K562 (cell line): ENCODE results near the gene SCNN1A. TPM values are rescaled to one million over a fixed set of nuclear protein-coding genes. Genes with fewer than 3 reads are reported as not detected.
A peak's percentile ranks its signal among the peaks of the same experiment; 100 is the strongest.

ENCODE experiments used
- ATAC-seq: fragments of 200-7000 bp; cut with Tn5 transposase; 3 replicates; pipeline ENCODE4 v1.9.1; 2020; ENCODE audit warnings: moderate library complexity
- BruUV-seq: library from RNA; stranded (reverse); fragments of 400-500 nt; replicated peaks from 2 replicates; lab custom pipeline; 2021; lab: Mats Ljungman, UMichigan
- CTCF ChIA-PET: fragments of 300-600 bp; formaldehyde crosslinking; extraction: SDS; loops from one replicate; lab custom pipeline; 2021; ENCODE audit warnings: low intra/inter-chr PET ratio; lab: Yijun Ruan, JAX
- POLR2A ChIA-PET: fragments of 300-600, 350-650 bp; sonication (Branson Sonifier 250); formaldehyde crosslinking; extraction: SDS; loops from one replicate; lab custom pipeline; 2021; ENCODE audit warnings: antibody characterized with exemption, inconsistent platforms; lab: Yijun Ruan, JAX
- DNase-seq, 4 experiments: peaks; one replicate each; pipeline versions ENCODE4 v3.0.0 to v3.0.0-alpha.2; 2011 to 2018; ENCODE audit warnings: low spot score in 3 of 4, mixed read lengths in 3 of 4; ENCODE audit errors: extremely low read depth in 1 of 4
- FAIRE-seq: peaks from 2 replicates; lab custom pipeline; 2011; peaks lifted over from hg19 to GRCh38; lab: Jason Lieb, UNC
- H2AFZ ChIP-seq: 2 replicates; pipeline ENCODE4 v1.6.0; 2011; ENCODE audit warnings: low read depth, low read length, control low read depth, inconsistent platforms
- H3K27ac ChIP-seq: fragments of 200-600 bp; 3 replicates; pipeline ENCODE4 v1.8.0; 2011; ENCODE audit warnings: low read depth, mild to moderate bottlenecking, control low read depth, inconsistent platforms, low read length, moderate library complexity, mixed read lengths; ENCODE audit errors: extremely low read depth
- H3K27me3 ChIP-seq, 2 experiments: fragments of 300-600 bp in 1 of 2; 2 replicates in 1 of 2; 3 replicates in 1 of 2; pipeline versions ENCODE4 v1.6.0 to v1.8.0; 2011; ENCODE audit warnings: inconsistent platforms in 2 of 2, low read length in 2 of 2, mild to moderate bottlenecking in 1 of 2, mixed read lengths in 1 of 2, moderate library complexity in 1 of 2; ENCODE audit not compliant: control insufficient read depth in 2 of 2, insufficient read depth in 2 of 2
- H3K36me3 ChIP-seq: fragments of 300-600 bp; 3 replicates; pipeline ENCODE4 v1.8.0; 2011; ENCODE audit warnings: mild to moderate bottlenecking, low read length, inconsistent platforms; ENCODE audit not compliant: control insufficient read depth, insufficient read depth
- H3K4me1 ChIP-seq, 2 experiments: fragments of 200-600 bp in 1 of 2; replicated peaks in 1 of 2; 2 replicates in 1 of 2; 3 replicates in 1 of 2; pipeline versions ENCODE4 v1.5.1 to v1.8.0; 2011; ENCODE audit warnings: inconsistent platforms in 2 of 2, low read length in 2 of 2, mild to moderate bottlenecking in 1 of 2, mixed read lengths in 1 of 2, moderate library complexity in 1 of 2; ENCODE audit not compliant: control insufficient read depth in 2 of 2, insufficient read depth in 2 of 2
- H3K4me2 ChIP-seq: 2 replicates; pipeline ENCODE4 v1.6.1; 2011; ENCODE audit warnings: low read length, control low read depth, inconsistent platforms, mixed read lengths; ENCODE audit not compliant: insufficient read depth
- H3K4me3 ChIP-seq: fragments of 200-600 bp; sonication (generic), shearing (Covaris generic); 2 replicates; pipeline ENCODE4 v1.5.1; 2016; ENCODE audit warnings: control low read depth, inconsistent platforms
- H3K79me2 ChIP-seq: fragments of 200-600 bp; 3 replicates; pipeline ENCODE4 v1.8.0; 2011; ENCODE audit warnings: low read length, inconsistent platforms; ENCODE audit not compliant: control insufficient read depth, insufficient read depth
- H3K9ac ChIP-seq, 2 experiments: 2 replicates each; pipeline versions ENCODE4 v1.6.0 to v1.6.1; 2011; ENCODE audit warnings: low read depth in 2 of 2, low read length in 2 of 2, control low read depth in 1 of 2, inconsistent platforms in 1 of 2, mild to moderate bottlenecking in 1 of 2, mixed read lengths in 1 of 2; ENCODE audit not compliant: insufficient read depth in 1 of 2
- H3K9me1 ChIP-seq: one replicate; pipeline ENCODE4 v1.6.0; 2011; ENCODE audit warnings: inconsistent platforms, mild to moderate bottlenecking, low read length, moderate library complexity; ENCODE audit not compliant: control insufficient read depth, insufficient read depth
- H3K9me3 ChIP-seq: replicated peaks from 2 replicates; pipeline ENCODE4 v1.5.1; 2011; ENCODE audit warnings: low read depth, low read length, inconsistent platforms; ENCODE audit not compliant: control insufficient read depth, insufficient read depth
- H4K20me1 ChIP-seq: replicated peaks from 2 replicates; pipeline ENCODE4 v1.6.1; 2011; ENCODE audit warnings: low read length, inconsistent platforms, mixed read lengths; ENCODE audit not compliant: control insufficient read depth, insufficient read depth
- BCOR ChIP-seq: fragments of 450-650 bp; IDR thresholded peaks from 2 replicates; pipeline ENCODE4 v1.6.1; 2016
- DDX20 ChIP-seq: fragments of 450-650 bp; IDR thresholded peaks from 2 replicates; pipeline ENCODE4 v1.6.1; 2016; ENCODE audit warnings: missing genetic modification characterization, low read depth, mild to moderate bottlenecking, missing compliant biosample characterization, moderate library complexity
- ESRRA ChIP-seq: fragments of 450-650 bp; IDR thresholded peaks from 2 replicates; pipeline ENCODE4 v1.6.1; 2014; ENCODE audit warnings: low read depth, mild to moderate bottlenecking, moderate library complexity, borderline replicate concordance
- FOXK2 ChIP-seq, 2 experiments: fragments of 450-650 bp; IDR thresholded peaks in 1 of 2; conservative IDR thresholded peaks in 1 of 2; 2 replicates each; pipeline ENCODE4 v1.6.1; 2016; ENCODE audit warnings: low read depth in 2 of 2, mild to moderate bottlenecking in 1 of 2
- HSF4 ChIP-seq: fragments of 250-450 bp; sonication (Bioruptor Pico); IDR thresholded peaks from 2 replicates; pipeline ENCODE4 v2.1.2; 2022; ENCODE audit warnings: mild to moderate bottlenecking, moderate library complexity, borderline replicate concordance
- KLF13 ChIP-seq: fragments of 450-650 bp; IDR thresholded peaks from 2 replicates; pipeline ENCODE4 v1.6.1; 2016; ENCODE audit warnings: missing genetic modification characterization, low read depth, mild to moderate bottlenecking, missing compliant biosample characterization, moderate library complexity, borderline replicate concordance
- MAFK ChIP-seq: IDR thresholded peaks from 2 replicates; pipeline ENCODE4 v1.6.1; 2011; ENCODE audit warnings: low read length, improper control_type of control experiment
- MCM3 ChIP-seq: fragments of 450-650 bp; IDR thresholded peaks from 2 replicates; pipeline ENCODE4 v1.6.1; 2016
- RBM25 ChIP-seq: fragments of 200-400 bp; formaldehyde crosslinking; IDR thresholded peaks from 2 replicates; pipeline ENCODE4 v1.6.1; 2018; ENCODE audit warnings: low read length, low read depth, moderate library complexity; ENCODE audit not compliant: severe bottlenecking
- SAFB ChIP-seq: fragments of 200-400 bp; formaldehyde crosslinking; IDR thresholded peaks from 2 replicates; pipeline ENCODE4 v1.6.1; 2017; ENCODE audit warnings: low read depth, low read length, borderline replicate concordance
- SP1 ChIP-seq: sonication (generic); formaldehyde crosslinking; IDR thresholded peaks from 2 replicates; pipeline ENCODE4 v1.8.1; 2022; ENCODE audit warnings: mild to moderate bottlenecking, missing genetic modification reagents
- ZNF586 ChIP-seq: fragments of 450-650 bp; formaldehyde crosslinking; conservative IDR thresholded peaks from 2 replicates; pipeline ENCODE4 v1.4.0; 2020; ENCODE audit warnings: mild to moderate bottlenecking, moderate library complexity
- WGBS: fragments of 100-300 bp; shearing (Covaris generic); methylation state at CpG from one replicate; pipeline ENCODE4 v1.1.6; 2016; ENCODE audit warnings: low coverage, mixed read lengths; ENCODE audit not compliant: insufficient coverage; ENCODE audit errors: missing lambda C conversion rate; 5-methylcytosine and 5-hydroxymethylcytosine counted together
- in situ Hi-C: fragments of 300-500 bp; cut with MboI; formaldehyde crosslinking; loops from 4 replicates; pipeline ENCODE4 v1.15.0; 2018; ENCODE audit warnings: inconsistent platforms, mixed read lengths
- intact Hi-C: fragments of 100-400 bp; cut with micrococcal nuclease; formaldehyde crosslinking; loops from 2 replicates; pipeline ENCODE4 v1.14.2; 2022
- polyA plus RNA-seq, 8 experiments: library from polyadenylated mRNA; depleted of rRNA in 4 of 8; stranded (reverse) in 5 of 8; unstranded in 3 of 8; fragments of >200 nt; fragmentation: Nextera tagmentation in 2 of 8; fragmentation: Illumina TruSeq in 1 of 8; extraction: Ambion mirVana in 2 of 8; extraction: Trizol in 1 of 8; gene quantifications; 2 replicates each; pipeline versions ENCODE4 v1.2.1 to v1.2.3, GENCODE V29; 2011 to 2014; ENCODE audit warnings: inconsistent platforms in 1 of 8, missing spikeins in 1 of 8
- total RNA-seq, 7 experiments: library from RNA; depleted of rRNA in 6 of 7; stranded (reverse); fragments of >200 nt in 6 of 7; fragmentation: Illumina TruSeq in 2 of 7; extraction: Trizol in 2 of 7; gene quantifications; 2 replicates each; pipeline versions ENCODE4 v1.2.1 to v1.2.3, GENCODE V29; 2011 to 2021; ENCODE audit warnings: low replicate concordance in 1 of 7
- TF ChIP-seq, protein P1 (sequence below), 2 experiments: fragments of 450-650 bp in 1 of 2; sonication (generic) in 1 of 2; formaldehyde crosslinking in 1 of 2; IDR thresholded peaks in 1 of 2; conservative IDR thresholded peaks in 1 of 2; 2 replicates each; pipeline versions ENCODE4 v1.6.1 to v1.8.1; 2016 to 2023; ENCODE audit warnings: mild to moderate bottlenecking in 2 of 2, moderate library complexity in 2 of 2, inconsistent platforms in 1 of 2, missing genetic modification reagents in 1 of 2

SCNN1A gene
- total and polyA plus RNA-seq, 9 of the 15 experiments (the other 6 are each of a cell fraction or from before 2014, with no cell fraction given), result 0.15 to 0.49 (median 0.32) TPM; not detected in 5

DNA sequence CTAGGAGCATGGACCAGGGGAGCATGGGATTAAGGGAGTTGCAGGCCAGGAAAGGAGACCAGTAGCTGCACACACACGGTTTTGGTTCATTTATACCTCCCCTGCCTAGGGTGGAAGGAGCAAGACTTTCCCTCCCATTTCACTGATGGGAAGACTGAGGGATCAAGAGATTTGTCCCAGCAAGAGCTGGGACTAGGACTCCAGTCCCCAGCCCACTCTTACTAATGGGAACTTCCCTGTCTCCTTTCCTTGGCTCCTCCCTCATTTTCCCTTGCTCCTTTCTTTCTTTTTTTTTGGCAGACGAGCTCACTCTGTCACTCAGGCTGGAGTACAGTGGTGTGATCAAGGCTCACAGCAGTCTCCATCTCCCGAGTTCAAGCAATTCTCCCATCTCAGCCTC, 13.0 kb downstream of the SCNN1A start:
- no peaks in the 10 kb centered on the region for H3K27me3 ChIP-seq
- DNase-seq (no peak), ATAC-seq (no peak), FAIRE-seq (peak; percentile 48)
- no peak overlapping the region for H3K27ac ChIP-seq
- no peak overlapping the region for H3K4me3 ChIP-seq
- no peaks in the 10 kb centered on the region for H3K36me3 ChIP-seq
- H3K9me3 ChIP-seq, result no peaks in the 10 kb centered on the region
- H3K4me2 ChIP-seq, result no peak overlapping the region
- 0 out of 2 replicates have a peak overlapping the region, but pooled peaks have one; percentile 40 for H2AFZ ChIP-seq
- ChIA-PET POLR2A (interaction anchor here (0.6 to 1.1 kb wide), 5 partner anchors 10 to 470 kb away, joined by 3 to 6 read pairs (median 3); partner anchors contain the start of gene LTBR), CTCF (no interaction called here)
- no peaks in the 10 kb centered on the region for H4K20me1 ChIP-seq
- no TSS peak for BruUV-seq
- H3K4me1 ChIP-seq, result peaks cover 0 to 14% of the 10 kb centered on the region in 2 experiments; a peak in 3 of 5 replicates
- no peaks in the 10 kb centered on the region for H3K79me2 ChIP-seq
- H3K9me1 ChIP-seq, result no peaks in the 10 kb centered on the region
- intact Hi-C loops (no loop called here), in situ Hi-C loops (no loop called here)
- H3K9ac ChIP-seq, result no peak overlapping the region; a peak in 1 of 4 replicates
- TF ChIP-seq HSF4 (CRISPR knock-in tag), result no peak
- peak; percentile 78 for TF ChIP-seq RBM25
- TF ChIP-seq BCOR, result peak; percentile 40; the same call in 1 of the 2 replicates
- TF ChIP-seq, all 486 proteins: peak for 2
- 38% methylated on average over 3 of the region's 3 CpGs for WGBS

DNA sequence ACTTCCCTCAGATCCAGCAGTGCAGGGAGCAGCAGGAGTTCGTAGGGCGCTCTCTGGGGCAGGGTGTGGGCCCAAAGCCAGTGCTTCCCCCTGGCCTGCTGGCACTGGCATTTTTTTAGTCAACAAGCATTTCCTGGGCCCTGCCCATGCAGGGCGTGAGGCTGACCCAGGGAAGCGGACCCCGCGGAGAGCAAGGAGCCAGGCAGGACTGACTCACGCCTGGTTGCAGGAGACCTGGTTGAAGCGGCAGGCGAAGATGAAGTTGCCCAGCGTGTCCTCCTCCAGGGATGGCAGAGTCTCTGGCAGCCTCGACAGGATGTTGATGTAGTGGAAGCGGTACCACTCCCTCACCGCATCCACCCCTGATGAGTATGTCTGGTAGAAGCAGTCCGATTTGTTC, 13.5 kb downstream of the SCNN1A start:
- no peak for DNase-seq

More for the DNA sequence above, 13.5 kb downstream of the SCNN1A start:
- Histone ChIP-seq H3K9ac (peak overlapping the region in 1 of 2 experiments; percentile 17; a peak in 1 of 4 replicates), H3K27me3 (no peaks in the 10 kb centered on the region), H3K4me2 (no peak overlapping the region), H4K20me1 (no peaks in the 10 kb centered on the region), H2AFZ (no peak overlapping the region), H3K27ac (no peak overlapping the region), H3K36me3 (no peaks in the 10 kb centered on the region), H3K4me1 (peaks cover 0 to 14% of the 10 kb centered on the region in 2 experiments; a peak in 3 of 5 replicates), H3K4me3 (no peak overlapping the region), H3K9me1 (no peaks in the 10 kb centered on the region), H3K79me2 (no peaks in the 10 kb centered on the region), H3K9me3 (no peaks in the 10 kb centered on the region)
- intact Hi-C loops, result no loop called here
- ChIA-PET POLR2A (interaction anchor here (1.0 kb wide), 1 partner anchor 22 kb away, joined by 6 read pairs; the partner anchor contains the start of gene LTBR), CTCF (no interaction called here)
- in situ Hi-C loops, result no loop called here
- no peak for FAIRE-seq
- ATAC-seq, result no peak
- no peak for TF ChIP-seq SAFB
- no peak for TF ChIP-seq MCM3
- TF ChIP-seq, protein P1, sequence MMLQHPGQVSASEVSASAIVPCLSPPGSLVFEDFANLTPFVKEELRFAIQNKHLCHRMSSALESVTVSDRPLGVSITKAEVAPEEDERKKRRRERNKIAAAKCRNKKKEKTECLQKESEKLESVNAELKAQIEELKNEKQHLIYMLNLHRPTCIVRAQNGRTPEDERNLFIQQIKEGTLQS (IDR thresholded peaks at IDR 0.05), result no peak
- TF ChIP-seq, protein P1 (CRISPR knock-in tag; conservative IDR thresholded peaks at IDR 0.05), result no peak
- TF ChIP-seq DDX20 (tag), result no peak
- TF ChIP-seq SP1 (CRISPR knock-in tag), result no peak
- TF ChIP-seq KLF13, result no peak
- no peak for TF ChIP-seq ZNF586
- TF ChIP-seq ESRRA, result no peak
- no peak for TF ChIP-seq MAFK
- no peak for TF ChIP-seq FOXK2 (conservative IDR thresholded peaks at IDR 0.05 in 1 of 2, IDR thresholded peaks at IDR 0.05 in 1 of 2; ENCODE audit: low read depth in 2 of 2)
- BruUV-seq, result no TSS peak
- 78% methylated on average over 5 of the region's 14 CpGs for WGBS
